GM15510 (cell line): ENCODE measurements around the gene FNDC10.

Experiments used
- POLR2A ChIP-seq: IDR thresholded peaks from 3 replicates; pipeline ENCODE4 v1.6.1; 2011; ENCODE audit warnings: borderline replicate concordance; ENCODE audit not compliant: insufficient read length; ENCODE audit errors: extremely low read depth

FNDC10 gene

DNA sequence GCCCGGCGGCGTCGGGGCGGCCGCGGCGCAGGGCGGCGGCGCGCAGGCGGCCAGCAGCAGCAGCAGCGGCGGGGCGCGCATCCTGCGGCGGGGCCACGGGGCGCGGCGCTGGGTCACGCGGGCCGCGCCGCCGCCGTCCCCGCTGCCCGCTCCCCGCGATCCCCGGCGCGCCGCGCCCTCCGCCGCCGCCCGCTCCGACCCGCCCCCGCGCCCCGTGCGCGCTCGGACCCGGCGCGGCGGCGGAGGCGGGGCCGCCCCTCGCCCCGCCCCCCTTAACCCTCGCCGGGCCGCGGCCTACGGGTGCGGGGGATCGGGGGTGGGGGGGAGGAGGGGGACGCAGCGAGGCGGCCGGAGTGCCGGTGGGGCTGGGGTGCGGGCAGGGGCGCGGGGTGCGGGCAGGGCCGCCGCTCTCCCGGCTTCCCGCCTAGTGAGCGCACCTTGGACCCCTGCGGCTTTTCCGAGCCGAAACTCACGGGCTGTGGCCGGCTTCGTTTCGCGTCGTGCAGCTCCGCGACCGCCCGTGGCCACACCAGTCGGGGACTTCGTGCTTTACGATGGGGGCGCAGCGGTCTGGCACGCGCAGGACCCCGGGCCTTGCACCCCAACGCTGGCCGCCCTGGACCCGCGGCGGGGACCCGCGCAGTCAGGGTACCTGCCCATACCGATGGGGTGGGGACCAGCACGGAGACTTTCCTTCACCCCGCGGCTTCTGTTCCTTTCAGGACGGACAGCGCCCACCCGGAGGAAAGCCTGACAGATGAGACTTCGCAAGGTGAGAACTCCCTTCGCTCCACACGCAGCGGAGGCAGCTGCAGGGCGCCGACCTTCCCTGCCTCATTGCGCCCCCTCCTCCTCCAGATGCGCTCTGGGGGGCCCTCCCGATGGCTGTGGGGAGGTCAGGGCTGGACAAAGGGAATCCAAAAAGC, at the start of gene FNDC10:
Gene FNDC10 (minus strand): TSS at position 201 of the 926 bp plus-strand sequence. CDS start 120 bp downstream, at position 81.
- no peak for TF ChIP-seq POLR2A

DNA sequence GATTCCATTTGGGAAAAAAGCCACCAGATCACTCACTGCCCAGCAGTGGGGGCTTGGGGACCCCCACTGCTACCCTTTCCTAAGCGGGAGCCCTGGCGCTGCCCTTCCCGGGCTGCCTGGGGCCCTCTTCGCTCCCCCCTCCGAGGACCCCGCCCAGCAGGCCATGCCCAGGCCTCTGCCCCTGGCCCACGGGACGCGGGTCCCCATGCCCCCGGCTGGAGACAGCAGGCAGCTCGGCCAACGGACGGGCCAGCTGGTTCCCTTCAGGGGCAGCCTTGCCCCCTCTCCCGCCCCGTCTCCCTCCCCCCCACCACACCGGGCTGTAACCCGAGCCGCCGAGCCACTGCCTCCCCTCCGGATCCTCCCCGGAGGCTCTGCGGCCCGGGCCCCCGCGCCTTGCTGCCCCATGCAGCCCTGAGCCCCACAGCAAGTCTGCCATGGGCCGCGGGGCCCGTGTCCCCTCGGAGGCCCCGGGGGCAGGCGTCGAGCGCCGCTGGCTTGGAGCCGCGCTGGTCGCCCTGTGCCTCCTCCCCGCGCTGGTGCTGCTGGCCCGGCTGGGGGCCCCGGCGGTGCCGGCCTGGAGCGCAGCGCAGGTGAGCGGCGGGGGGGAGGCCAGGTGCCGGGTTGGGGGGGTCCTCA, 32.0 kb upstream of the FNDC10 start, which contains the start of gene MMP23B:
Gene MMP23B (plus strand): TSS at position 392 of the 639 bp plus-strand sequence. CDS start 46 bp downstream, at position 438.
- no peak for TF ChIP-seq POLR2A

- TF ChIP-seq POLR2A: no peak
Measured at GRCh38 chr1:1630965-1631781, 31.2 kb upstream of the FNDC10 start.

DNA sequence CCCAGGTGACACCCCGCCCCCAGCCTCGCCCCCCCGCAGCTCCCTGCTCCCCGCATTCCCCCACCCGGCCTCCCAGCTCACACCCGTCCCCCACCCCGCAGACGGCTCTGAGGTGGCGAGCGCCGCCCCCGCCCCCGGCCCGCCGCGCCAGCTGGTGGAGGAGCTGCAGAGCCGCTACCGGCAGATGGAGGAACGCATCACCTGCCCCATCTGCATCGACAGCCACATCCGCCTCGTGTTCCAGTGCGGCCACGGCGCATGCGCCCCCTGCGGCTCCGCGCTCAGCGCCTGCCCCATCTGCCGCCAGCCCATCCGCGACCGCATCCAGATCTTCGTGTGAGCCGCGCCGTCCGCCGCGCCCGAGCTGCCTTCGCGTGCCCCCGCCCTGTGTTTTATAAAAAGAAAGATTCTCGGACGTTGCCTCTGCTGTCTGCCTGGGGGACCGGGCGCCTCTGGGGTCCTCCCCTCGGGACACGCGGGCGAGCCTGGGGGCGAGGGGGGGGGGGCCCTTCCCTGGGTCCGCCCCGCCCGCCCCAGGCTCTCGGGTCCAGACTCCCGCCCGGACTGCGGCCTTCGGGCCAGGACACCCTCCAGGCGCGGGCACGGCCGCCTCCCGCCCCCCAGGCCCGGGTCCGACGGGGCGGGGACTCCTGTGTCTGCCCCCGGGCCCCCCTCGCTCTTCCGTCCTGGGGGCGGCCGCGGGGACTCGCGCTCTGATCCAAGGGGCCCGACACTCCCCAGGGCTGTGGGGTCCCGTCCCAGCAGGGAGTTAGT, 30.4 kb upstream of the FNDC10 start:
- TF ChIP-seq POLR2A: peak; percentile 50

- no peak for TF ChIP-seq POLR2A
Measured at GRCh38 chr1:1629430-1630190, 29.7 kb upstream of the FNDC10 start.

GRCh38 chr1:1628754-1629429, 29.0 kb upstream of the FNDC10 start:
- no peak for TF ChIP-seq POLR2A

GRCh38 chr1:1627829-1628753, 28.2 kb upstream of the FNDC10 start:
- TF ChIP-seq POLR2A: no peak

DNA sequence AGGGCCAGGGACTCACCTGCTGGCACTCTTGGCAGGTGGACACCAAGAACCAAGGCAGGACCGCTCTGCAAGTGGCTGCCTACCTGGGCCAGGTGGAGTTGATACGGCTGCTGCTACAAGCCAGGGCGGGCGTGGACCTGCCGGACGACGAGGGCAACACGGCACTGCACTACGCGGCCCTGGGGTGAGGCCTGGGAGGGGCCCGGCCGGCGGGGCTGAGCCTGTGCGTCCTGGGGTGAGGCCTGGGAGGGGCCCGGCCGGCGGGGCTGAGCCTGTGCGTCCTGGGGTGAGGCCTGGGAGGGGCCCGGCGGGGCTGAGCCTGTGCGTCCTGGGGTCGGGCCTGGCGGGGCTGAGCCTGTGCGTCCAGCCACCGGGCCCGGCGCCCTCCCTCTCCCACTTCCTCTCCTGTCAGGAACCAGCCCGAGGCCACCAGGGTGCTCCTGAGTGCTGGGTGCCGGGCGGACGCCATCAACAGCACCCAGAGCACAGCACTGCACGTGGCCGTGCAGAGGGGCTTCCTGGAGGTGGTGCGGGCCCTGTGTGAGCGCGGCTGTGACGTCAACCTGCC, 27.4 kb upstream of the FNDC10 start:
- TF ChIP-seq POLR2A: no peak

- TF ChIP-seq POLR2A: no peak
Measured at GRCh38 chr1:1626207-1627141, 26.5 kb upstream of the FNDC10 start.

DNA sequence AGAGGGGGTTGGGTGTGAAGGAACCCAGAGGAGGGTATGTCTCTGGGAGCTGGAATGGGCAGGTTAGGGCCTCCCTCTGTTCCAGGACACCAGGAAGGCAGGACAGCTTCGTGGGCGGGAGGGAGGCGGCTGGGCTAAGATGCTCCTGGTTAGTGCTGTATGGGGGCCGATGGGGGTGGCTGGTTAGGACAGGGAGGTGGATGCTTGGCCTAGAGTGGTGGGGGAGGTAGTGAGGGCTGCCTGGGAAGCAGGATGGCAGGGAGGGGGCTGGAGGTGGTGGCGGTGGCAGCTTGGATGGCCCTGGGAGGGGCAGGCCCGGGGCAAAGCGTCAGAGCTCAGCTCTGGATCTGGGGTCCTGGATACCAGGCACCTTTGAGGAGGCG, 25.9 kb upstream of the FNDC10 start:
- no peak for TF ChIP-seq POLR2A

DNA sequence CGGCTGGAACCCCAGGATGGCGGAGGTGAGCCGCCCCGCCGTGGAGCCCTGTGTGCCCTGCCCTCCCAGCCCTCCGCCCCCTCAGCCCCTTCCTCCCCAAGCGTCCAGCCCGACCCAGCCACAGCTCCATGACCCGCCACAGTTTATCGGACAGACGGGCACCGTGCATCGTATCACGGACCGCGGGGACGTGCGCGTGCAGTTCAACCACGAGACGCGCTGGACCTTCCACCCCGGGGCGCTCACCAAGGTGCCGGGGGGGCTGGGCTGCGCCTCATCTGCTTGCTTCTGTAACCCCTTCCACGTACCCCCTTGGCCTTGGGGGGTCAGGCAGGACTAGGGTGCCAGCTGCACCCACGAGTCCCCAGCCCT, 25.5 kb upstream of the FNDC10 start:
- TF ChIP-seq POLR2A: no peak
